Measurements from ENCODE around the gene CEP128.

GRCh38 chr14:80468331-80469122, 473.0 kb downstream of the CEP128 start:
- TF ChIP-seq CTCF (conservative IDR thresholded peaks at IDR 0.05; ENCODE audit: low read depth, low read length) (no peak), EZH2 (IDR thresholded peaks at IDR 0.05; ENCODE audit: borderline replicate concordance, low read depth, low read length, poor library complexity, severe bottlenecking) (no peak)

Measured in A673 (cell line).